ENCODE data around the gene OARD1.

The OARD1 gene

DNA sequence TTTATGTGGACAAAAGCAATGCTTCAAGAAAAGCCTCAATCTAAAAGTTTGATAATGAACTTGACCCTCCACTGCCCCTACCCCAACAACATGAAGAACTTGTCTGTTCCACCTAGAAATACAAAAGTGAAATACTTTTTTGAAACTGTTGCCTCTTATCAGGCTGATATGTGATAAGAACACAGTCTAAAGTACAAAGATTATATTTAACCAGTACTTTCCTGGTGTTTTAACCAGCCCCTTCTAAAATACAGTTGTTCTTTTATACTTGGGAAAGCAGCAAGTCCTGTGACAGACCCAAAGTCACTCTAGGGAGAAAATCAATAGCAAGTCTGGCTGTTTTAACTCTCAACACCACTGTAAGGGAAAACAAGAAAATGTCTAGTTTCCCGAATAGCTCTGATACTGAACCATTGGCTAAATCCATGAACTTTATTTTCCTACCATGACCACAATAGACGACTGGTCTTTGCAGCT is 6.6 kb downstream of the OARD1 start:
- H3K4me3 ChIP-seq (ENCODE audit: low read depth, low read length) = no peak overlapping the region
- no peak for TF ChIP-seq CTCF (IDR thresholded peaks at IDR 0.05; ENCODE audit: borderline replicate concordance, insufficient read depth, low read depth, low read length)

GRCh38 chr6:41064841-41065240 is 7.3 kb downstream of the OARD1 start:
- TF ChIP-seq CTCF (IDR thresholded peaks at IDR 0.05; ENCODE audit: borderline replicate concordance, insufficient read depth, low read depth, low read length) = no peak
- H3K4me3 ChIP-seq (ENCODE audit: low read depth, low read length) = no peak overlapping the region

DNA sequence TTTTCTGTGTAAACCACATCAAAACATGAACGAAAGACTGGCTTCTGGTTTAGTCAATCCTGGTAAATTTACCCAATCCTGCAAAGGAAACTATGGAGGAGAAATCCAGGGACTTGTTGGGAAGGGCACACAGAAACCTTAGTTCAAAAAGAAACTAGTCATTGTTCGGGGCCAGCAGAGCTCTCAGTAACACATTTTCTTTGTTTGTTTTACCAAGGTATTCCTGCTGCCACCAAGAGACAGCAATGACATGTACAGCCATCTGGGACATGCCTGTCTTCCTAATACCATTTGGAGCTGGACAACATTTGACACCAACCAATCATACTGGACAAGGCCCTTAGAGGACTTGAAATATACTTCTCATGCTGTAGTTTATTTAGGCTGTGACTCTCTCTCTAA is 8.3 kb downstream of the OARD1 start:
- TF ChIP-seq CTCF (IDR thresholded peaks at IDR 0.05; ENCODE audit: borderline replicate concordance, insufficient read depth, low read depth, low read length) = no peak
- no peak overlapping the region for H3K4me3 ChIP-seq (ENCODE audit: low read depth, low read length)

DNA sequence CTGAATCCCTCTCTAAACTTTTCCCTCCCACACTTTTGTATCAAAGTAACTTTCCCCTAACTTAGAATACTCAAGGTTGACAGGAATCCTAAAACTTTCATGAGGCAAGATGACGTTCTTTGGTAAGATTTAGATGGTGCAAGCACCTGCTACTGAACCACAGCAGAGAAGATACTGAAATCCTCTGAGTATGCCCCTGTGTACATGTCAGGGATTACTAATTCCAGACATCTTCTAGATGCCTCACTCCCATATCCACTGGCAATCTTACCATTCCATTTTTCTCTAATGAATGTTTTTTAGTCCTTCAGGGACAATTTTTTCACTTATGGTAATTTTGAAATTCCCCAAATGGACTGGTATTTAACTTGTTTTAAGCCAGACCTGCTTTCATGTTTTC is 10.1 kb downstream of the OARD1 start:
- no peak for TF ChIP-seq CTCF (IDR thresholded peaks at IDR 0.05; ENCODE audit: borderline replicate concordance, insufficient read depth, low read depth, low read length)
- no peak overlapping the region for H3K4me3 ChIP-seq (ENCODE audit: low read depth, low read length)

DNA sequence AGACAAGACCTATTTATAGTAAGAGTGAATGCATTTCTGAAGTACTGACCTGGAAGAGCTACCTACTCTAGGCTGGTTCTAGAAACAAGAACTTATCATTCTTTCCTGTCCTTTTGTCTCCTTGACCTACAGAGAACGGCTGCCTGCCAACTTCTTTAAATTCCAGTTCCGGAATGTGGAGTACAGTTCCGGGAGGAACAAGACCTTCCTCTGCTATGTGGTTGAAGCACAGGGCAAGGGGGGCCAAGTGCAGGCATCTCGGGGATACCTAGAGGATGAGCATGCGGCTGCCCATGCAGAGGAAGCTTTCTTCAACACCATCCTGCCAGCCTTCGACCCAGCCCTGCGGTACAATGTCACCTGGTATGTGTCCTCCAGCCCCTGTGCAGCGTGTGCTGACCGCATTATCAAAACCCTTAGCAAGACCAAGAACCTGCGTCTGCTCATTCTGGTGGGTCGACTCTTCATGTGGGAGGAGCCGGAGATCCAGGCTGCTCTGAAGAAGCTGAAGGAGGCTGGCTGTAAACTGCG is 10.9 kb downstream of the OARD1 start:
- no peak overlapping the region for H3K4me3 ChIP-seq (ENCODE audit: low read depth, low read length)
- TF ChIP-seq CTCF (IDR thresholded peaks at IDR 0.05; ENCODE audit: borderline replicate concordance, insufficient read depth, low read depth, low read length) = no peak

DNA sequence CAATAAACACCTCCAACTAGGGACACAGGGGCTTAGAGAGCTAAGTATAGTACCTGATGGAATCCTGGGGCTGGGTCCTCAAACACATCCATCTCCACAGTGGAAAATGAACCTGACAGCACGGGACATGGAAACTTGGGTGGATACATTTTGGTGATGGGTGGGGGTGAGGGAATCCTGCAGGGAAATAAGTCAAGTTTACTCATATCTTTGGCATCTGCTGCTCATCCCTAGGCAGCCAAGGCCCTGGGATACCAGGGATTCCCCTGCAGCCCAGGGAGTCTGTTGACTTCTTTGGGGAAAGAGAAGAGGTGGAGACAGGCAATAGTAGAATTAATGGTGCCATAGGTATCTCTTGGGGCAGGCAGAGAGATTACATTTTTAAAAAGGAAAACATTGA is 12.6 kb downstream of the OARD1 start:
- TF ChIP-seq CTCF (IDR thresholded peaks at IDR 0.05; ENCODE audit: borderline replicate concordance, insufficient read depth, low read depth, low read length) = no peak

GRCh38 chr6:41058783-41059181 is 13.4 kb downstream of the OARD1 start:
- no peak overlapping the region for H3K4me3 ChIP-seq (ENCODE audit: low read depth, low read length)
- no peak for TF ChIP-seq CTCF (IDR thresholded peaks at IDR 0.05; ENCODE audit: borderline replicate concordance, insufficient read depth, low read depth, low read length)

More for the DNA sequence above, 12.6 kb downstream of the OARD1 start:
- H3K4me3 ChIP-seq (ENCODE audit: low read depth, low read length) = no peak overlapping the region
